Subcutaneous abdominal adipose tissue (tissue), 5 donors: ENCODE results near the gene USP36.
A peak's percentile ranks its signal among the peaks of the same experiment; 100 is the strongest.

Source experiments
- H3K27ac ChIP-seq: one replicate; pipeline ENCODE4 v1.7.0; 2013; ENCODE audit warnings: low read depth, mild to moderate bottlenecking, inconsistent platforms, low read length, moderate library complexity
- H3K27me3 ChIP-seq, 5 donors: one replicate each; pipeline ENCODE4 v1.7.0; 2013; ENCODE audit warnings: low read length in 5 of 5, inconsistent platforms in 1 of 5; ENCODE audit not compliant: control insufficient read depth in 5 of 5, insufficient read depth in 4 of 5
- H3K36me3 ChIP-seq, 5 donors: one replicate each; pipeline ENCODE4 v1.7.0; 2013; ENCODE audit warnings: low read length in 5 of 5; ENCODE audit not compliant: control insufficient read depth in 5 of 5, insufficient read depth in 5 of 5
- H3K4me1 ChIP-seq, 5 donors: one replicate each; pipeline ENCODE4 v1.7.0; 2013; ENCODE audit warnings: low read length in 5 of 5, mild to moderate bottlenecking in 3 of 5, moderate library complexity in 1 of 5; ENCODE audit not compliant: control insufficient read depth in 5 of 5, insufficient read depth in 5 of 5
- H3K4me3 ChIP-seq, 5 donors: one replicate each; pipeline ENCODE4 v1.7.0; 2013; ENCODE audit warnings: low read length in 5 of 5, low read depth in 1 of 5
- H3K9ac ChIP-seq, 5 donors: one replicate each; pipeline ENCODE4 v1.7.0; 2013; ENCODE audit warnings: low read length in 5 of 5, mild to moderate bottlenecking in 4 of 5, moderate library complexity in 3 of 5
- H3K9me3 ChIP-seq, 5 donors: one replicate each; pipeline ENCODE4 v1.7.0; 2013; ENCODE audit warnings: low read length in 5 of 5; ENCODE audit not compliant: control insufficient read depth in 5 of 5
- donor health status: healthy.
- donor health status: healthy.
- donor health status: healthy.
- donor health status: healthy.
- donor health status: healthy.

USP36 gene

DNA sequence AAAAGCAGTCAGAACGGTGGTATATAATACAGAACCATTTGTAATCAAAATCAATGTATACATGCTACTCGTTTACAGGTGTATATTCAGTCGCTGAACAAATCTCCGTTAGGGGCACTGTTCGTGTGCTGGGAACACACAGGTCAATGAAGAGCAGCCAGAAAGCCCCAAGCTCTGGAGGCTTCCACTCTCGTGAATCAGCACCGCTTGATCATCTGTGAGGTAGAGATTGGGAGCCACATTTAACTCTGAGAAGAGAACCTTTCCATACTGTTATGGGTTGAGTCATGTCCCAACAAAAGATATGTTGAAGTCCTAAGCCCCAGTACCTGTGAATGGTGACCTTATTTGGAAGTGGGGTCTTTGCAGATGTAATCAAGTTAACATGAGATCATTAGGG is 53.2 kb downstream of the USP36 start:
- peaks cover 1 to 45% (median 39%) of the 10 kb centered on the region in 5 donors for H3K4me1 ChIP-seq

DNA sequence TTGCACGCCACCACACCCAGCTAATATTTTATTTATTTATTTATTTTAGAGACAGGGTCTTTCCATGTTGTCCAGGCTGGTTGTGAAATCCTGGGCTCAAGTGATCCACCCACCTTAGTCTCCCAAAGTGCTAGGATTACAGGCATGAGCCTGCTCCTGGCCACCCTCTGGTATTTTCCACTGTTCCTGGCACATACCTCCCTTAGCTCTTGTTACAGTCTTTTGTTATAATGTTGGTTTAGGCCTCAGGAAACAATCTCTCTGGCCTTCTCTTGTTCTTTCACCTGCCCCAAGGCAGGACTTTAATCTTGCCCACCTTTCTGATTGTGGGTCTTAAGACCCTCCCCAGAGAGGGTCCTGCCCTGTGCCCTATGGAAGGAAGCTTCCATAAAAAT is 55.0 kb downstream of the USP36 start:
- no peaks in the 10 kb centered on the region for H3K27me3 ChIP-seq
- H3K4me1 ChIP-seq, result peaks cover 1 to 36% (median 29%) of the 10 kb centered on the region in 5 donors
- no peak overlapping the region for H3K4me3 ChIP-seq
- H3K36me3 ChIP-seq, result peaks cover 0 to 12% (median 0%) of the 10 kb centered on the region in 5 donors
- H3K9ac ChIP-seq, result no peak overlapping the region
- H3K27ac ChIP-seq, result no peak overlapping the region
- no peaks in the 10 kb centered on the region for H3K9me3 ChIP-seq

More for the DNA sequence above, 53.2 kb downstream of the USP36 start:
- no peaks in the 10 kb centered on the region for H3K27me3 ChIP-seq
- H3K27ac ChIP-seq, result no peak overlapping the region
- H3K9me3 ChIP-seq, result no peaks in the 10 kb centered on the region
- H3K4me3 ChIP-seq, result no peak overlapping the region
- peaks cover 0 to 12% (median 3%) of the 10 kb centered on the region in 5 donors for H3K36me3 ChIP-seq
- no peak overlapping the region for H3K9ac ChIP-seq

- H3K27ac ChIP-seq, result no peak overlapping the region
- H3K9ac ChIP-seq, result no peak overlapping the region
- no peak overlapping the region for H3K4me3 ChIP-seq
- no peaks in the 10 kb centered on the region for H3K9me3 ChIP-seq
- peaks cover 1 to 37% (median 29%) of the 10 kb centered on the region in 5 donors for H3K4me1 ChIP-seq
- no peaks in the 10 kb centered on the region for H3K27me3 ChIP-seq
- peaks cover 0 to 12% (median 0%) of the 10 kb centered on the region in 5 donors for H3K36me3 ChIP-seq
These were observed 55.5 kb downstream of the USP36 start for GRCh38 chr17:78785011-78785662.

GRCh38 chr17:78784352-78784751 is 56.3 kb downstream of the USP36 start:
- peaks cover 0 to 8% (median 0%) of the 10 kb centered on the region in 5 donors for H3K36me3 ChIP-seq
- no peaks in the 10 kb centered on the region for H3K9me3 ChIP-seq
- no peak overlapping the region for H3K4me3 ChIP-seq
- H3K27ac ChIP-seq, result no peak overlapping the region
- H3K4me1 ChIP-seq, result peaks cover 0 to 37% (median 31%) of the 10 kb centered on the region in 5 donors
- no peak overlapping the region for H3K9ac ChIP-seq
- H3K27me3 ChIP-seq, result no peaks in the 10 kb centered on the region

DNA sequence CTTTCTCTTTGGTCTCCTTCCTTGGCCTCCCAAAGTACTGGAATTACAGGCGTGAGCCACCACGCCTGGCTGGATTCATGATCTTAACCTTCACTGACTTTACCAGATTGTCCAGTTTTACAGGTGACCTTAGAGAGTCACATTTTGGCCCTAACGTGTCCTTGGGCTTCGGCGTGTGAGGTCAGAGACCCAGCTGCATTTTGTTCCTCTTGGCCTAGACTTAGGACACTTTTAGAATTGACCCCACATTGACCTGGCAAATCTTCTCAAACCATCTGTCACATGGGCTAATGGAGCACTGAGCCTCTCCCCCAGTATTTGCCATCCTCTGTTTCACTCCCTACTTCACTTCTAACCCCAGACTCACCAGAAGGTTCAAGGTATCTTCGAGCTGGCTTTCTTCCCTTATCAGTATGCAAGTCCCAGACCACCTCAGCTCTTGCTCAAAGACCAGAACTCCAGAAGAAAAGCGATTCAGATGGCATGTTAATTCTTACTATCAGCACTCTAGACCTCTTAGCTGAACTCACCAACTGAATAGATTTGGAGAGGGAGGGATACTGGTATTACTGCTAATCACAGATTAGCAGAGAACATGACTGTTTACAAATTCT is 56.8 kb downstream of the USP36 start:
- no peaks in the 10 kb centered on the region for H3K9me3 ChIP-seq
- H3K27me3 ChIP-seq, result no peaks in the 10 kb centered on the region
- H3K27ac ChIP-seq, result no peak overlapping the region
- H3K4me1 ChIP-seq, result peaks cover 0 to 33% (median 28%) of the 10 kb centered on the region in 5 donors
- H3K9ac ChIP-seq, result no peak overlapping the region
- peaks cover 0 to 8% (median 0%) of the 10 kb centered on the region in 5 donors for H3K36me3 ChIP-seq
- no peak overlapping the region for H3K4me3 ChIP-seq

DNA sequence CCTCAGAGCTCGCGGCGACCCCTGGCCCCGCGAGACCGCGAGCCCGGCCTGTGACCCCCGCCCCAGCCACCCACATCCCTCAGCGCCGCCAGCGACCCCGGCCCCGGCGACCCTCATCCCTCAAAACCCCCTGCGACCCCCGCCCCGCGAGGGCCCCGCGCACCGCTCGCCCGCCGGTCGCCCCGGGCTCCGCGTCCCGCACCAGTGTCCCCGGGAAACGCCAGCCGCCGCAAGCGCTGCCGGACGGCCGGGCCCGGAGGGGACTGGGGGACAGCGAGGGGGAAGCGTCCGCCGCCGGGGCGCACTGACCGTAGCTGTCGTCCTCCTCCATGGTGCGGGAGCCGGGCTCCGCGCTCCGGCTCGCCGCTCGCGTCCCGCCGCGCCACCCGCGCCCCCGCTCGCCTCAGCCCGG is 58.7 kb downstream of the USP36 start, which contains the start of gene CYTH1:
Gene CYTH1, minus strand, starts transcription at position 381 of the 412 bp plus-strand sequence. Its CDS starts 50 bp downstream, at position 331.
- Histone ChIP-seq H3K4me1 (peaks cover 0 to 37% (median 25%) of the 10 kb centered on the region in 5 donors), H3K9ac (peak within 1 kb of the TSS; percentile 56 to 90 (median 82)), H3K9me3 (no peaks in the 10 kb centered on the region), H3K4me3 (peak within 1 kb of the TSS; percentile 70 to 97 (median 92)), H3K27ac (peak within 1 kb of the TSS; percentile 81), H3K36me3 (peaks cover 0 to 3% (median 0%) of the 10 kb centered on the region in 5 donors), H3K27me3 (no peaks in the 10 kb centered on the region)

- Histone ChIP-seq H3K36me3 (no peaks in the 10 kb centered on the region), H3K4me3 (peak overlapping the region; percentile 62 to 82 (median 81)), H3K9ac (peak overlapping the region in 4 of 5 donors; percentile 73 to 80 (median 77)), H3K4me1 (peaks cover 0 to 37% (median 27%) of the 10 kb centered on the region in 5 donors), H3K27me3 (no peaks in the 10 kb centered on the region), H3K27ac (peak overlapping the region; percentile 74), H3K9me3 (no peaks in the 10 kb centered on the region)
These were observed 59.3 kb downstream of the USP36 start for GRCh38 chr17:78781104-78781892.

GRCh38 chr17:78780335-78780734 is 60.3 kb downstream of the USP36 start:
- peak overlapping the region; percentile 16 to 60 (median 56) for H3K9ac ChIP-seq
- no peaks in the 10 kb centered on the region for H3K9me3 ChIP-seq
- H3K4me1 ChIP-seq, result peaks cover 0 to 42% (median 28%) of the 10 kb centered on the region in 5 donors
- peak overlapping the region in 4 of 5 donors; percentile 18 to 82 (median 66) for H3K4me3 ChIP-seq
- H3K27ac ChIP-seq, result peak overlapping the region; percentile 32
- H3K36me3 ChIP-seq, result no peaks in the 10 kb centered on the region
- no peaks in the 10 kb centered on the region for H3K27me3 ChIP-seq

DNA sequence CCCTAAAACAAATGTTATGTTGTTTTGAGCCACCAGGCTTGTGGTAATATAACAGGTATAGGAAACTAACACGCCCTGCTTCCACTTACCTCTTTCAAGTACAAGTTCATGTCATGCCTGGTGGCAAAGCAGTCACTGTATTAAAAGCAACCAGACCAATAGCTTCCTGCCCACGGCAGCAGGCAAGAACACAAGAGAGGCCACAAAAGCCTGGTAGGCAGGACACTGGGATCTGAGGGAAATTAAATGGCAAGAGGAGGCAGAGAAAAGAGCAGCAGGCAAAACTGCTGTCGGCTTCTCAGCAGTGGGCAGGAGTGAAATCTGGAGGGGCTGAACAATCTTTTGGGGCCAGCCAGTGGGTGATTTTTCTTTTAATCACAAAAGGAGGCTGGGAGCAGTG is 60.8 kb downstream of the USP36 start:
- Histone ChIP-seq H3K9me3 (no peaks in the 10 kb centered on the region), H3K36me3 (no peaks in the 10 kb centered on the region), H3K4me3 (peak overlapping the region in 4 of 5 donors; percentile 8 to 82 (median 34)), H3K27ac (peak overlapping the region; percentile 32), H3K27me3 (no peaks in the 10 kb centered on the region), H3K9ac (peak overlapping the region; percentile 16 to 62 (median 56)), H3K4me1 (peaks cover 0 to 47% (median 32%) of the 10 kb centered on the region in 5 donors)
